GM18951 (cell line): ENCODE measurements around the gene SGPP1.
"Not testable (repeated sequence)": the region's sequence is repeated elsewhere in the genome, so short reads cannot be mapped to it uniquely, and the experiment has no call there.

Experiments used
- POLR2A ChIP-seq: IDR thresholded peaks from 4 replicates; pipeline ENCODE4 v1.6.1; 2011; ENCODE audit warnings: mild to moderate bottlenecking; ENCODE audit not compliant: insufficient read length, insufficient read depth; ENCODE audit errors: extremely low read depth
- in situ Hi-C: fragments of 300-500 bp; cut with MboI; formaldehyde crosslinking; loops from one replicate; pipeline ENCODE4 v1.12.0; 2022; ENCODE audit warnings: low sequenced_read_pairs, mixed read lengths, inconsistent platforms; ENCODE audit not compliant: unreplicated experiment

The SGPP1 gene

GRCh38 chr14:63713058-63713457 is 14.8 kb downstream of the SGPP1 start:
- in situ Hi-C loops, result no loop called here
- no peak for TF ChIP-seq POLR2A

GRCh38 chr14:63712123-63712522 is 15.7 kb downstream of the SGPP1 start:
- in situ Hi-C loops, result no loop called here
- TF ChIP-seq POLR2A, result no peak

GRCh38 chr14:63710497-63710896 is 17.4 kb downstream of the SGPP1 start:
- no peak for TF ChIP-seq POLR2A
- in situ Hi-C loops, result no loop called here

GRCh38 chr14:63709589-63709988 is 18.3 kb downstream of the SGPP1 start:
- in situ Hi-C loops, result no loop called here
- TF ChIP-seq POLR2A, result no peak

GRCh38 chr14:63707216-63707615 is 20.6 kb downstream of the SGPP1 start:
- no peak for TF ChIP-seq POLR2A
- in situ Hi-C loops, result no loop called here

- TF ChIP-seq POLR2A, result no peak
- in situ Hi-C loops, result no loop called here
Measured at GRCh38 chr14:63705561-63706070, 22.2 kb downstream of the SGPP1 start.

GRCh38 chr14:63702530-63702929 is 25.3 kb downstream of the SGPP1 start:
- in situ Hi-C loops, result not testable (repeated sequence)

GRCh38 chr14:63701606-63702299 is 26.1 kb downstream of the SGPP1 start:
- no peak for TF ChIP-seq POLR2A
- in situ Hi-C loops, result no loop called here

- TF ChIP-seq POLR2A, result no peak
Measured at GRCh38 chr14:63692310-63693020, 35.4 kb downstream of the SGPP1 start.

GRCh38 chr14:63689132-63689531 is 38.7 kb downstream of the SGPP1 start:
- in situ Hi-C loops, result no loop called here
- no peak for TF ChIP-seq POLR2A

More at GRCh38 chr14:63692310-63693020, 35.4 kb downstream of the SGPP1 start:
- in situ Hi-C loops, result no loop called here

GRCh38 chr14:63686926-63687325 is 40.9 kb downstream of the SGPP1 start:
- in situ Hi-C loops, result no loop called here
- TF ChIP-seq POLR2A, result no peak

GRCh38 chr14:63685401-63685800 is 42.5 kb downstream of the SGPP1 start:
- TF ChIP-seq POLR2A, result no peak
- in situ Hi-C loops, result no loop called here

GRCh38 chr14:63682727-63683593 is 44.9 kb downstream of the SGPP1 start:
- no peak for TF ChIP-seq POLR2A
- in situ Hi-C loops, result no loop called here
